Measurements from ENCODE around the gene MAN1A1. TPM values are rescaled to one million over a fixed set of nuclear protein-coding genes. Genes with fewer than 3 reads are reported as not detected.

Gene MAN1A1
- total RNA-seq, 1 donor from 2014 or later, result 57.9 TPM

GRCh38 chr6:119195204-119195603, 154.4 kb downstream of the MAN1A1 start:
- no peak for DNase-seq

- DNase-seq, result no peak
These were observed 155.9 kb downstream of the MAN1A1 start for GRCh38 chr6:119193707-119194106.

- DNase-seq, result no peak
These were observed 157.4 kb downstream of the MAN1A1 start for GRCh38 chr6:119192200-119192599.

GRCh38 chr6:119190176-119190575, 159.4 kb downstream of the MAN1A1 start:
- DNase-seq, result no peak

- no peak for DNase-seq
These were observed 160.1 kb downstream of the MAN1A1 start for GRCh38 chr6:119189498-119189897.

GRCh38 chr6:119187596-119187995, 162.0 kb downstream of the MAN1A1 start:
- DNase-seq, result no peak

GRCh38 chr6:119186490-119186889, 163.1 kb downstream of the MAN1A1 start:
- no peak for DNase-seq

GRCh38 chr6:119184008-119184648, 165.4 kb downstream of the MAN1A1 start:
- no peak for DNase-seq

GRCh38 chr6:119183457-119183856, 166.1 kb downstream of the MAN1A1 start:
- no peak for DNase-seq

GRCh38 chr6:119182875-119183274, 166.7 kb downstream of the MAN1A1 start:
- no peak for DNase-seq

- no peak for DNase-seq
These were observed 167.3 kb downstream of the MAN1A1 start for GRCh38 chr6:119182216-119182803.

- DNase-seq, result no peak
These were observed 168.5 kb downstream of the MAN1A1 start for GRCh38 chr6:119181046-119181445.

GRCh38 chr6:119179842-119180241, 169.7 kb downstream of the MAN1A1 start:
- no peak for DNase-seq

- no peak for DNase-seq
These were observed 170.5 kb downstream of the MAN1A1 start for GRCh38 chr6:119179062-119179461.

- no peak for DNase-seq
These were observed 173.1 kb downstream of the MAN1A1 start for GRCh38 chr6:119176445-119176844.

GRCh38 chr6:119174879-119175817, 174.4 kb downstream of the MAN1A1 start:
- no peak for DNase-seq

- no peak for DNase-seq
These were observed 175.5 kb downstream of the MAN1A1 start for GRCh38 chr6:119174085-119174445.

GRCh38 chr6:119173249-119174084, 176.1 kb downstream of the MAN1A1 start:
- DNase-seq, result peak; percentile 64

- DNase-seq, result peak; percentile 79
These were observed 176.7 kb downstream of the MAN1A1 start for GRCh38 chr6:119172824-119173223.

- no peak for DNase-seq
These were observed 177.5 kb downstream of the MAN1A1 start for GRCh38 chr6:119171864-119172588.

GRCh38 chr6:119171088-119171841, 178.3 kb downstream of the MAN1A1 start:
- DNase-seq, result no peak
